HL-60/S4 treated with phorbol 12-myristate 13-acetate at 8.2 ng/mL for 4 days and 3 days (cell line): ENCODE data around the gene TMEM185A.
"Not testable (repeated sequence)": the region's sequence is repeated elsewhere in the genome, so short reads cannot be mapped to it uniquely, and the experiment has no call there.

Experiments
- in situ Hi-C: fragments of 300-500 bp; cut with MboI; formaldehyde crosslinking; loops from 2 replicates; pipeline ENCODE4 v1.15.0; 2022; ENCODE audit warnings: low sequenced_read_pairs

TMEM185A gene

DNA sequence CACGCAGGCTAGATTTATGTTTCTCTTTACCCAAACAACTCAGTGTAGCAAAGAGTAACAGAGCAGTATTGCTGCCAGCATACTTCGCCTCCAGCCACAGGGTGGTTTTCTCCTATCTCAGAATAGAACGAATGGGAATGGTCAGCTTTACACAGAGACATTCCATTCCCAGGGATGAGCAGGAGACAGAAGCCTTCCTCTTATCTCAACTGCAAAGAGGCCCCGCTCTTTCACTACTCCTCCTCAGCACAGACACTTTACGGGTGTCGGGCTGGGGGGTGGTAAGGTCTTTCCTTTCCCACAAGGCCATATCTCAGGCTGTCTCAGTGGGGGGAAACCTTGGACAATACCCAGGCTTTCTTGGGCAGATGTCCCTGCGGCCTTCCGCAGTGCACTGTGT, 4.8 kb downstream of the TMEM185A start:
- in situ Hi-C loops = not testable (repeated sequence)

DNA sequence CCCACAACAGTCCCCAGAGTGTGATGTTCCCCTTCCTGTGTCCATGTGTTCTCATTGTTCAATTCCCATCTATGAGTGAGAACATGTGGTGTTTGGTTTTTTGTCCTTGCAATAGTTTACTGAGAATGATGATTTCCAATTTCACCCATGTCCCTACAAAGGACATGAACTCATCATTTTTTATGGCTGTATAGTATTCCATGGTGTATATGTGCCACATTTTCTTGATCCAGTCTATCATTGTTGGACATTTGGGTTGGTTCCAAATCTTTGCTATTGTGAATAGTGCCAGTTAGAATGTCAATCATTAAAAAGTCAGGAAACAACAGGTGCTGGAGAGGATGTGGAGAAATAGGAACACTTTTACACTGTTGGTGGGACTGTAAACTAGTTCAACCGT, 11.9 kb downstream of the TMEM185A start:
- in situ Hi-C loops = not testable (repeated sequence)

DNA sequence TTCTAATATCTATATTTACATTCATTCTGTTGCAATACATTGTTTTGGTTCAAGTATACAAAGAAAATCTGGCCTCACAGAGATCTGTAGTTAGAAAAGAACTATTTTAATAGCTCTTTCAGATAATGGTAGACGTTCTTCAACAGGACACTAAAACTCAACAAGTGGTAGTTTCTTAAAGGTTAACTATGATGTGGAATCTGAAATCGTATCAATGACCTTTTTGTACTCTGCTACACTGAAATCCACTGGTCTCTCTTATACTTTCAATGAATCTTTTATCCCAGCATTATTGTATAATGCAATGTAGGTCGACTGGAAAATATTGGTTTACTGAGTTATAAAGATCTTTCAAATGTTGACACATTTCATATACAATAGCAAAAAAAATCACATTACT, 12.7 kb downstream of the TMEM185A start:
- in situ Hi-C loops = no loop called here

DNA sequence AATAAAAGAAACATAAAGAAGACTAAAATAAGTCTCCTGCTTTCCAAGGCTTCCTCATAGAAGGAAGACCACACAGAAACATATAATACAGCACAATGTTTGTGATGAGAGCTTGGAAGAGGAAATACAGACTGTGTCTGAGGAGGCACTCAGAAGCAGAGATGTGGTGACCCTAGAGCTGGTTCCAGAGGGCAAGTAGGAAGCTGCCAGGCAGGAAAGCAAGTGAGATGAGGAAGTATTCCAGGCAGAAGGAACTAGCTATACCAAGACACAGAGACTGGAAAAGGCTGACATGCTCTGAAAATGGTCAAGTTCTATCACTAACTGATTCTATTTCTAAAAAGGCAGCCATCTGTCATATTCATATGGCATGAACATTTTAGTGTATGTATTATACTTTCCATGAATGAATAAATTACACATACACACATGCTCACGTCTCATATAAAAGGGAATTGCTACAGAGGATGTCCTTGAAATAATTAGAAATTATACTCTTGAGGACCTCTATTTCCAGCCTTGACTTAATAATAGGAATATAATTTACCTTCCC, 19.9 kb downstream of the TMEM185A start:
- in situ Hi-C loops = no loop called here

DNA sequence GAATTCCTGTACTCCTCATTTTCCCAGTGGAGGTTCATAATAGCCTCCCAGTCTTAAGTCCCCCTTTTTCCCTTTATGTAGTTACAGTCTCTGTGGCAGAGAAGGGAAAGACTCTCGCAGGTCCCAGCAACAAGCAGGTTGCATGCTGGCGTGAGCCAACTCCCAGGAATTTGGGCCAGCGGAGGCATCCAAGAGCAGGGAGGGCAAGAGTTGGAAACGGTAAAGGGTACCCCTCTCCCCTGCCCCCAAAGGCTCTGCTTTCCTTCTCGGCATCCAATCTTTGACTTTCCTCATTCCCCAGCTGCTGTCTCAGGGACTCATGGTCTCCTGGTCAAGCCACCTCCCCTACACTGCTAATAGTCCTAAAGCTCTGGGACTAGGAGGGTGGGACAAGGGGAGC, 21.1 kb downstream of the TMEM185A start:
- in situ Hi-C loops = no loop called here

DNA sequence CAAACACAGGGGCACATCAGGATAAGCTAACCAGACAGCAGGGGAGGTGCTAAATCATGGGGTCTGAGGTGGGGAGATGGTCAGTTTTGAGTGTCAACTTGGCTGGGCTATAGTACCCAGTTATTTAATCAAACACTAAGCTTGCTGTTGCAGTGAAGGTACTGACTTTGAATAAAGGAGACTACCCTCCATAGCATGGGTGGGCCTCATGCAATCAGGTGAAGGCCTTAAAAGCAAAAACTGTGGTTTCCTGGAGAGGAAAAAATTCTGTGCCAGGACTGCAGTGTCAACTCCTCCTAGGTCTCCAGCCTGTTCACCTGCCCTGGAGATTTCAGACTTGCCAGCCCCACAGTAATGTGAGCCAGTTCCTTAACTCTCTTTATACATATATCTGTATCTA, 23.9 kb downstream of the TMEM185A start:
- in situ Hi-C loops = no loop called here

DNA sequence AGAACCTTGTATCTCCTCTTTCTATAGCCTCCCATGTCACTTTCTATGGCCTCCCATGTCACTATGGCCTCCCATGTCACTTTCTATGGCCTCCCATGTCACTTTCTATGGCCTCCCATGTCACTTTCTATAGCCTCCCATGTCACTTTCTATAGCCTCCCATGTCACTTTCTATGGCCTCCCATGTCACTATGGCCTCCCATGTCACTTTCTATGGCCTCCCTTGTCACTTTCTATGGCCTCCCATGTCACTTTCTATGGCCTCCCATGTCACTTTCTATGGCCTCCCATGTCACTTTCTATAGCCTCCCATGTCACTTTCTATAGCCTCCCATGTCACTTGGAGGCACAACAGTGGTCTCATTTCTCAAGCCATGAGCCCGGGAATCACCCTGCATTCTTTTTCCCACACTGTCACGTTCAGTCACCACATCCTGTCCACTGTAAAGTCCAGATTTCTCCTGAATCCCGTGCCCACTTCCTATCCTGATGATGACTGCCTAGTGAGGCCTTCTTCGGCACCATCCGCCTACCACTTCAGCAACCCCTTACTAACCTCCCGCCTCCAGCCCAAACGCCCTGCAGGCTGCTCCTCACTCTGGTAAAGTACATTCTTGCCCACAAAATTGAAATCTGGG, 26.2 kb downstream of the TMEM185A start:
- in situ Hi-C loops = not testable (repeated sequence)

DNA sequence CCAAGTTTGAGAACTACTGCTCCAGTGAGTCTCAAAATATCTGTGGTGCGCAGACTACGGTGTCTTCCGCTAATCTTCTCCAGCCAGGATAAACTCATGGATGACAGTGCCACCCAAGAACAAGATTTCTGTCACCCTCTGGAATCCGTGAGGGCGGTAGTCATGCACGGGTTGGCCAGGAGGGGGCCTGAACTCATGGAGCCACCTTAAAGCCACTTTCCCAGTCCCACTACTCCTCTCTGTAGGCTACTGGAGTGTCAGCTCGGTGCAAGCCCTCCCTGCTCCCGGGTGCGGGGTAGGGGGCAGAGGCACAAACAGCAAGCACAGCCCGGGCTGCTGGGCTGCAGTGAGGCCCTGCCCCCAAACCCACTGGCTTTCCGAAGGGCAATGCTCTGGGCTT, 33.0 kb downstream of the TMEM185A start:
- in situ Hi-C loops = not testable (repeated sequence)

DNA sequence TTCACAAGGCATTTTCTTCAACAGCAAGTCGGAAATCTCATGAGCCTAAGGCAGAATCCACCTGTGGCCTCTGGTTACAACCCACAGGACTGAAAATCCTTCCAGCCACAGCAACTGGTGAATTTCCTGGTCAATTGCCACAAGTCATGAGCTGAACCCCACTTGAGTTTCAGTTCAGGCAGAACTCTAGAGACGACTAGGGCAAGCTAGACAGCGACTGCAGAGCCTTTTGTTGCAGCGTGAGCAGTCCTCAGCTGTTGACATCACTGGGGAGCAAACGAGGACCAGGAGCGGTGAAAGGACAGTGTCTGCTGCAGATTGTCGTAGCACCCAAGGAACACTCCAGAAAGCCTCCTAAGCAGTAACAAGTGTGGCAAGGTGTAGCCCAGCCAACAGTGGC, 35.6 kb downstream of the TMEM185A start:
- in situ Hi-C loops = not testable (repeated sequence)

DNA sequence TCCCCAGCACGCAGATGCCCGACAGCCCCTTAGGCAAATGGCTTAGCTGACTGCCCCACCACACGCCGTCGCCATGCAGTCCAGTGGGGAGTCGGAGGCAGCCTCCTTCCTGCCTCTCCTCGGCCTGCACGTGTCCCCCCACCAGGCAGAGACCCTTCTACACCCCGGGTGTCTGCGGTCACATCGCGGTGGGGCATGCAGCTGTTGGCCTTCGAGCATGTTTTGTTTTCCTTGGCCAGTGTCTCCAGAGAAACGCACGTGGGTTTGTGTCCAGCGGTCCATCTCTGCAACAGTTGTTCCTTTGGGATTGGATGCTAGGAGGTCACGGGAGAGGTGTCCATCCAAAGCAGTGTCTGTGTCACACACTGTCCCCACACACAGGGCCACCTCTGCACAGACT, 36.4 kb downstream of the TMEM185A start, which contains the start of gene HSFX2:
HSFX2 (minus strand) TSS at position 101 of the 400 bp plus-strand sequence. CDS start 614 bp downstream, outside the sequence.
- in situ Hi-C loops = not testable (repeated sequence)

DNA sequence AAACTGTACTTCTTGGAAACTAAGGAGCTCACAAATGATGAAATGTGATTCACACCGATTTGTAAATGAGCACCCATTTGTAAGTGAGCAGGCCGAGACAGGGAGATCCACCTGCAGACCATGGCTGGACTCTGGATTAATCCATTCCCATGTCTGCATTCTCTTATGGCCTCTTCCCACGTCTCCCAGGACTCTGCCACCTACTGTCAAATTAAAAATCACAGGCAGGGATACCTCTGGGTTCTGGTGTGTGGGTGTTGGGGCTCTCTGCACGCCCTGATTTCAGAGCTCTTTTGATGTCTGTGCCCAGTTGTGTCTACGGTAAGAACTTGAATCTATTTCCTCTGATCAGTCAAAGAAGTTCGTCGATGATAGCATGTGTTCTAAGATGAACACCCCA, 40.6 kb downstream of the TMEM185A start:
- in situ Hi-C loops = not testable (repeated sequence)

DNA sequence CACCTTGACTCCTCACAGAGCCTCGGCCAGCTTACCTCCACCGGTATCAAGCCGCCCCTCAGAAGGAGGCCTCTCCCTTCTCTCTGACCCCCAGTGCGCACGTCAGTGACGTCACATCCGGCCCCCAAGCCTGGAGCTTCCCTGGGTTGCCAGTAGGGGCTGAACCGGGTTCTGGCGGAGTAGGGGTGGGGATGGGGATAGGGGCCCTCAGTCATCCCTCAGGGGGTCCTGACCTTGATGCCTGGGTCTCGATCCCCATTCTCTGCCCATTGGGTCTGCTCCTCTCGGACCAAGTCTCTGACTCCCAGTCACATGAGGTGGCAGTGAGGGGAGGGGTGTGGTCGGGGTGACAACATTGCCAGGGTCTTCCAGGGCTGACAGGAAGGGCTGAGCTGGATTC, 44.2 kb downstream of the TMEM185A start, which contains the start of gene MAGEA9B:
MAGEA9B (minus strand) TSS at position 101 of the 400 bp plus-strand sequence. CDS start 4,280 bp downstream, outside the sequence.
- in situ Hi-C loops = not testable (repeated sequence)

DNA sequence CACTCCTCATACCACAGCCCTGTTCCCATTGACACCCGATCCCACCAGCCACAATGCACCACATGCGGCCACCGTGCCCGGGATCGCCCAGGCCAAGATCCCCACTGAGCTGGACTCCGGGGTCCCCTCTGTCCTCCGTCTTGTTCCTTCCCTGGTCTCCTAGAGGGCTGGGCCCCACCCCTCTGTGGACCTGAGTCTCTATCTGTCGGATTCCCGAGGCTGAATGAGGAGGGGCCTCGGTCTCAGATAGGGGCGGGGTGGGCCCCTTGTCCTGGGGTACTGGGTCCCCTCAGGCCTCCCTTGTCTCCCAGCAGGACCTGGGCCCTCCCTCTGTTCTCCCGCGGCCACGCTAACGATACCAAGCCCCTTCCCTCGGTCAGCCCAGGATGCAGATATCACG, 46.0 kb downstream of the TMEM185A start:
- in situ Hi-C loops = not testable (repeated sequence)

DNA sequence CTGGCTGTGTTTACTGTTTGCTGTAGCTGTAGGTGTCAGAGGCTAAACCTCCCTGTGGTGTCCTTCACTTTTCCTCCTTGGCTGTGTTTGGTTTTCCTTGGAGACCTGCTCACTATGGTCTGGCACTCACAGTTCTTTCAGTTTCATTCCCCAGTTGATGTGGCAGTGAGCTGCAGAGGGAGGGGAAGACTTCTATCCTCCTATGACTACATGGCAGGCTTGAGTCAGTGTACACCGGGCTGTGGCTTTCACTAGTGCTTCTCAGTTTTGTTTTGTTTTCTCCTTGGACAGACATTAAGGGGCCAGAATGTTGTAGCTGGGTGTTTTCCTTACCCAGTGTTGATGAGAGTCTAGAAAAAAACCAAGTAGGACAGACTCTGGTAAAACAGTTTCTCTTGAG, 58.1 kb downstream of the TMEM185A start:
- in situ Hi-C loops = not testable (repeated sequence)

DNA sequence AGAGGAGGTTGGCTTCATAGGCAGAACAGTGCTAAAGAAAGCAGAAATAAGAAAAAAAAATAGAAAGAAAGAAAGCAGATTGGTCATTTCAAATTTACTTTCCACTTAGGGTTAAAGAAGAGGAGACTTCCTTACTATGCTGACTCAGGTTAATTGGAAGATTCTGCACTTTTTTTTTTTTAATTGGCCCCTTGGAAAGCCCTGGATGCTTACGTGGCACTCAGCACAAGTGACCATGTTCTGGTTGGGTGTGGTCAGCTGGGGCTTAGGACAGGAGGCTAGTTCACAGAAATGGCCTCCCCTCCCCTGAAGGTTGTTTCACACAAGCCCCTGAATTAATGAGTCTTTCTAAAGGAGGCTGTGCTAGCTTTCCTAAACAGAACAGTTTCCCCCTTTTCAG, 58.8 kb downstream of the TMEM185A start:
- in situ Hi-C loops = no loop called here

DNA sequence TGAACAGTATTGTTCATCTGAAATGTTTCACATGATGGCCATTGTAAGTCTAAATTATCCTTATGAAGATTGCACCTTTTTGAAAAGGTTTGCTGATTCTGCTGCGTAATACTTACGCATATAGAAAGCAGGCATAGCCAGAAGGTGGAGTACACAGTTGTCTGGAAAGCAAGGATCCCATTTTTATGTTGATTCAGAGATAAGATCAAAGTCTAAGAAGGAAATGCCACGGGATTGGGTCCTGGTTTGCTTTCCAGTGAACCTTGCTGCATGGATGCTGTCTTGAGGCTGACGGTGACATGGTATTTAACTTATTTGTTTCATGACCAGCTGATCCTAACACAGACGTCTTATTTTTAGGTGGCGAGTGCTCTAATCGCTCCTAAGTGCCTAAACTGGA, 59.8 kb downstream of the TMEM185A start:
- in situ Hi-C loops = no loop called here

DNA sequence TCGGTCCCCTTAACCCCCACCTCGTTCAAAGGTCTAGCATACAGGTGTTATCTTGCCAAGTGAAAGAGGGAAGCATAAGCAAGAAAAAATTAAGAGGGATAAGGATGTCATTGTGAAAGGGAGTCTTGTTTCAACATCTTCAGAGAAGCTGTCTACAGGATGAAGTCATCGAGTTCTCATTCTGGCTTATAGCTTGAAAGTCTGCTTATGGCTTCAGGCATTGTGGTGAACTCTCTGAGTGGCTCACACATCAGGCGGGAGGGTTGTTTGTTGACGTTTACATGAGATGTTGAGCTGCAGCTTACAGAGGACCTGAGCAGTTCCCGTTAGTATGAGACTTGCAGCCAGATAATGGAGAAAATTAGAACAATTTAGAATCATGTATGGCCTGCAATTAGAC, 60.9 kb downstream of the TMEM185A start:
- in situ Hi-C loops = no loop called here

DNA sequence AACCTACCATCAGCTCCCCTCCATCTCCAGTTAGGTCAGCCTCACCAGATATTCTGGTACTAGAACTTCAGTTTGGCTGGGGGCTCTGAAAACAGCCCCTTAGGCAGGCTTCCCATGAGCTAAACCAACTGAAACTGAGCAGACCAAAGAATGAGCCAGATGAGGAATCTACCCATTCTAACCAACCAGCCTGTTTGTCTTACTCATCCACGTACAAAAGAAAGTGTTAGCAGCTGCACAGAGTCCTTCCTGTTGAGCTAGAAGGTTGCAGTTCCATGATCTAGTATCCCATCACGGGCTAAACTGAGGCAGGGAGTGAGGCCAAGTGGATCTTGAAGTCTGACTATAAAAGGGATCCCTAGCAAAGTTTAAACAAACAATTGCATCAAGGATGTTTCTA, 61.8 kb downstream of the TMEM185A start:
- in situ Hi-C loops = no loop called here

DNA sequence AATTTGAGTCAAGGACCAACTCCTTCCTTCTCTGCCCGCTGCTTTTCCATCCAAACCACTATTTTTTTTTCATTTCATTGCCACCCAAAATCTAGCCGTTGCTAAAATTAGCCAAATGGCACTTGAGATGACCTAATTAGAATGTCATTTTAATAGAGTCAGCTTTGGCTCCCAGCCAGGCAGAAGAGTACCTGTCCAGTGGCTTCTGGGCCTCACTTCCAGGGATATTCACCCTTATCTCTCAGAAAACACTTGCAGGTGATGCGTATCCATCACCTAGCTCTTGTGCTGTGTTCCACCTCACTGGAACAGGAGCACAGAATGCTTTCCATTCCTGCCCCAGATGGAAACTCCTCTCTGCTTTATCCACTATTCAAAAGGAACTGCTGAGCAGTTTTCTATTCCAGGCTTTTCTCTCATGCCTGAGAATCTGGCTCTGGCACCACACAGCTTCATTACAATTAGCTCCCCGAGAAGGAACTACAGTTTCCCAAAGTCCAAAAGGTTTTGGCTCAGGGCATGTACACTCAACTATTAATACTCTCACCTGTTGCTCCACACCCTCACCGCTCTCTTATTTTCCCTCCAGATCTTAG, 62.8 kb downstream of the TMEM185A start:
- in situ Hi-C loops = no loop called here

DNA sequence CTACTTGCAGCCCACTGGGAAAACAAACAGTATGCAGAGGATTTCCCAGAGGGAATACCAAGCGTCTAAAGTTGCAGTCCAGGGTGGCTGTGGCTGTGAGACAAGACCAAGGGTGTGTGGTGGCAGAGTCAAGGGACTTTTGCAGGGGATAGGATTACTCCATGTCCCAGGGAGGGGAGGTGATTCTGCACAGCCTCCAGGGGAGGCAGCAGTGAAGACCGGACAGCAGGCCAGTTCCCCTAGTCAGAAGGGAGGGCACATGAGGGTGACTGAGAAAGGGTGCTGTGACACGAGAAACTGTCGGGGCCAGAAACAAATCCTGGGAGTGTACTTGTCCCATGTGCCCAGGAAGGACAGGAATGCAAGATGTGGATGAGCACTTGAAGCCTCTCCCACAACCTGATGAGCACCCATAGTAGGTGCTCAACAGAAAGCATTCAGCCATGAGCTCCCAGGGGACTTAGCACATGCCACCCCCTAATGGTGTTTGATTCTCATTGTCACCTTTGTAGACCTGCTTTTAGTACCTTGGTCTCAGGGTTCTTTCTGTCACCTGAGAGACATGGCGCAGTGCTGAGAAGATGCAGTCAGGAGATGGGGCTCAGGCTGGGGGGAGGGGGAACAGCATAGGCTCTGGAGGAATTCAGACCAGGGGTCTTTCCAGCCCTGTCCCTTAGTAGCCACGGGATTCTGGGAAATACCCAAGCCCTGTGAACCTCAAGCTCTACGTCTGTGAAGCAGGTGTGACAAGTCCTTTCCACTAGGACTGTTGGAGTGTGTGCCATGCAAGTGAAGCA, 63.8 kb downstream of the TMEM185A start:
- in situ Hi-C loops = no loop called here

DNA sequence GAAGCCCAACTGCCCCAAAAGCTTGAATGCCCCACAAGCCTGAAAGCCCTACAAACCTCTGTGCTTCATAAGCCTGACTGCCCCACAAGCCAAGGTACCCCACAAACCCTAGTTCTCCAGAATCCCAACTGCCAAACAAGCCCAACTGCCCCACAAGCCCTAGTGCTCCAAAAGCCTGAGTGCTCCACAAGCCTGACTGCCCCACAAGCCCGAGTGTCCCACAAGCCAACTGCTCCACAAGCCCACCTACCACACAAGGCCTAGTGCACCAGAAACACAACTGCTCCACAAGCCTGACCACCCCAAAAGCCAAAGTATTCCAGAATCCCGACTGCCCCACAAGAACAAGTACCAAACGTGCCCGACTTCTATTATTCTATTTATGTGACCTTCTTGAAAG, 68.2 kb downstream of the TMEM185A start:
- in situ Hi-C loops = no loop called here

DNA sequence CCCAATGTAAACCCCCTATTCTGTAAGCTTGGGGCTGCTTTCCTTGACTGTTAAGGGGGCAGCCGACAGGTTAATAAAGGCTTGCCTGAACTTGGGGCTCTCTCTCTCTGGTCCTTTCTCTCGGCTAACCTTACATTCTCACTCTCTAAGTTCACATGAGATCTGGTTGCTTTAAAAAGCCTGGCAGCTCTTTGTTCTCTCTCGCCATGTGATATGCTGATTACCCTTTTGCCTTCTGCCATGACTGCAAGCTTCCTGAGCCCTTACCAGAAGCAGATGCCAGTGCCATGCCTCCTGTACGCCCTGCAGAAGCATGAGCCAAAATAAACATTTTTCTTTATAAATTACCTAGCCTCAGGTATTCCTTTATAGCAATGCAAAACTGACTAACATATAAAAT, 76.3 kb downstream of the TMEM185A start:
- in situ Hi-C loops = not testable (repeated sequence)
